ENCODE data around the gene PABPC1L2A. TPM values are rescaled to one million over a fixed set of nuclear protein-coding genes. Genes with fewer than 3 reads are reported as not detected.
"Not testable (repeated sequence)": the region's sequence is repeated elsewhere in the genome, so short reads cannot be mapped to it uniquely, and the experiment has no call there.

The PABPC1L2A gene
- total and polyA plus RNA-seq, 4 donors = not detected

DNA sequence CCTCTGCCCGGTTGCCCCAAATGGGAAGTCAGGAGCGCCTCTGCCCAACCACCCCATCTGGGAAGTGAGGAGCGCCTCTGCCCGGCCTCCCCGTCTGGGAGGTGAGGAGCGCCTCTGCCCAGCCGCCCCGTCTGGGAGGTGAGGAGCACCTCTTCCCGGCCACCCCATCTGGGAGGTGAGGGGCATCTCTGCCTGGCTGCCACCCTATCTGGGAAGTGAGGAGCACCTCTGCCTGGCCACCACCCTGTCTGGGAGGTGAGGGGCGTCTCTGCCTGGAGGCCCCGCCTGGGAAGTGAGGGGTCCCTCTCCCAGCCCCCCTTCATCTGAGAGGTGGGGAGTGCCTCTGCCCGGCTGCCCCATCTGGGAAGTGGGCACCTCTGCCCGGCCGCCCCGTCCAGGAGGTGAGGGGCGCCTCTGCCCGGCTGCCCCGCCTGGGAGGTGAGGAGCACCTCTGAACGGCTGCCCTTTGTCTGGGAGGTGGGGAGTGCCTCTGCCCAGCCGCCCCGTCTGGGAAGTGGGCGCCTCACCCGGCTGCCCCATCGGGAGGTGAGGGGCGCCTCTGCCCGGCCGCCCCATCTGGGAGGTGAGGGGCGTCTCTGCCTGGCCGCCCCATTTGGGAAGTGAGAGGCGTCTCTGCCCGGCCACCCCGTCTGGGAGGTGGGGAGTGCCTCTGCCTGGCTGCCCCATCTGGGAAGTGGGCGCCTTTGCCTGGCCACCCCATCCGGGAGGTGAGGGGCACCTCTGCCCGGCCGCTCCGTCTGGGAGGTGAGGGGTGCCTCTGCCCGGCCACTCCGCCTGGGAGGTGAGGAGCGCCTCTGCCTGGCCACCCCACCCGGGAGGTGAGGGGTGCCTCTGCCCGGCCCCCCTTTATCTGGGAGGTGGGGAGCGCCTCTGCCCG is 10.6 kb downstream of the PABPC1L2A start:
- Histone ChIP-seq H3K9me3 (ENCODE audit: control insufficient read depth in 4 of 4, low read length in 3 of 4) (no peaks in the 10 kb centered on the region), H3K9ac (ENCODE audit: low read depth in 1 of 2, low read length in 2 of 2) (no peak overlapping the region), H3K27ac (ENCODE audit: low read depth in 1 of 2, low read length in 2 of 2) (no peak overlapping the region), H3K4me1 (ENCODE audit: control insufficient read depth in 4 of 4, insufficient read depth in 4 of 4, low read length in 3 of 4) (no peaks in the 10 kb centered on the region), H3K27me3 (ENCODE audit: control insufficient read depth in 4 of 4, insufficient read depth in 4 of 4, low read length in 3 of 4) (no peaks in the 10 kb centered on the region), H3K36me3 (ENCODE audit: control insufficient read depth in 4 of 4, insufficient read depth in 3 of 4, low read depth in 1 of 4, low read length in 3 of 4) (no peaks in the 10 kb centered on the region), H3K4me3 (ENCODE audit: low read depth in 1 of 3, low read length in 3 of 3) (no peak overlapping the region)
- 96% methylated on average over 44 of the region's 44 CpGs for WGBS
- no peak for DNase-seq (ENCODE audit: low spot score)
- TF ChIP-seq FOXA2 (IDR thresholded peaks at IDR 0.05) (no peak), HNF4A (conservative IDR thresholded peaks at IDR 0.05) (no peak), FOXA1 (IDR thresholded peaks at IDR 0.05) (no peak), YY1 (IDR thresholded peaks at IDR 0.05) (no peak), RAD21 (IDR thresholded peaks at IDR 0.05) (no peak), EGR1 (IDR thresholded peaks at IDR 0.05; ENCODE audit: low read depth in 2 of 2) (no peak), JUND (IDR thresholded peaks at IDR 0.05) (no peak), GABPA (IDR thresholded peaks at IDR 0.05 in 1 of 2, conservative IDR thresholded peaks at IDR 0.05 in 1 of 2) (no peak), RXRA (IDR thresholded peaks at IDR 0.05) (no peak), NR2F2 (IDR thresholded peaks at IDR 0.05) (no peak), SP1 (IDR thresholded peaks at IDR 0.05) (no peak), HNF4G (IDR thresholded peaks at IDR 0.05) (no peak), TAF1 (conservative IDR thresholded peaks at IDR 0.05) (no peak)
- TF ChIP-seq, protein P1, sequence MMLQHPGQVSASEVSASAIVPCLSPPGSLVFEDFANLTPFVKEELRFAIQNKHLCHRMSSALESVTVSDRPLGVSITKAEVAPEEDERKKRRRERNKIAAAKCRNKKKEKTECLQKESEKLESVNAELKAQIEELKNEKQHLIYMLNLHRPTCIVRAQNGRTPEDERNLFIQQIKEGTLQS (IDR thresholded peaks at IDR 0.05) = no peak
- TF ChIP-seq, protein P2, sequence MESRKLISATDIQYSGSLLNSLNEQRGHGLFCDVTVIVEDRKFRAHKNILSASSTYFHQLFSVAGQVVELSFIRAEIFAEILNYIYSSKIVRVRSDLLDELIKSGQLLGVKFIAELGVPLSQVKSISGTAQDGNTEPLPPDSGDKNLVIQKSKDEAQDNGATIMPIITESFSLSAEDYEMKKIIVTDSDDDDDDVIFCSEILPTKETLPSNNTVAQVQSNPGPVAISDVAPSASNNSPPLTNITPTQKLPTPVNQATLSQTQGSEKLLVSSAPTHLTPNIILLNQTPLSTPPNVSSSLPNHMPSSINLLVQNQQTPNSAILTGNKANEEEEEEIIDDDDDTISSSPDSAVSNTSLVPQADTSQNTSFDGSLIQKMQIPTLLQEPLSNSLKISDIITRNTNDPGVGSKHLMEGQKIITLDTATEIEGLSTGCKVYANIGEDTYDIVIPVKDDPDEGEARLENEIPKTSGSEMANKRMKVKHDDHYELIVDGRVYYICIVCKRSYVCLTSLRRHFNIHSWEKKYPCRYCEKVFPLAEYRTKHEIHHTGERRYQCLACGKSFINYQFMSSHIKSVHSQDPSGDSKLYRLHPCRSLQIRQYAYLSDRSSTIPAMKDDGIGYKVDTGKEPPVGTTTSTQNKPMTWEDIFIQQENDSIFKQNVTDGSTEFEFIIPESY (IDR thresholded peaks at IDR 0.05) = no peak
- TF ChIP-seq, protein P3, sequence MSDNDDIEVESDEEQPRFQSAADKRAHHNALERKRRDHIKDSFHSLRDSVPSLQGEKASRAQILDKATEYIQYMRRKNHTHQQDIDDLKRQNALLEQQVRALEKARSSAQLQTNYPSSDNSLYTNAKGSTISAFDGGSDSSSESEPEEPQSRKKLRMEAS (IDR thresholded peaks at IDR 0.05) = no peak
- TF ChIP-seq, protein P4, sequence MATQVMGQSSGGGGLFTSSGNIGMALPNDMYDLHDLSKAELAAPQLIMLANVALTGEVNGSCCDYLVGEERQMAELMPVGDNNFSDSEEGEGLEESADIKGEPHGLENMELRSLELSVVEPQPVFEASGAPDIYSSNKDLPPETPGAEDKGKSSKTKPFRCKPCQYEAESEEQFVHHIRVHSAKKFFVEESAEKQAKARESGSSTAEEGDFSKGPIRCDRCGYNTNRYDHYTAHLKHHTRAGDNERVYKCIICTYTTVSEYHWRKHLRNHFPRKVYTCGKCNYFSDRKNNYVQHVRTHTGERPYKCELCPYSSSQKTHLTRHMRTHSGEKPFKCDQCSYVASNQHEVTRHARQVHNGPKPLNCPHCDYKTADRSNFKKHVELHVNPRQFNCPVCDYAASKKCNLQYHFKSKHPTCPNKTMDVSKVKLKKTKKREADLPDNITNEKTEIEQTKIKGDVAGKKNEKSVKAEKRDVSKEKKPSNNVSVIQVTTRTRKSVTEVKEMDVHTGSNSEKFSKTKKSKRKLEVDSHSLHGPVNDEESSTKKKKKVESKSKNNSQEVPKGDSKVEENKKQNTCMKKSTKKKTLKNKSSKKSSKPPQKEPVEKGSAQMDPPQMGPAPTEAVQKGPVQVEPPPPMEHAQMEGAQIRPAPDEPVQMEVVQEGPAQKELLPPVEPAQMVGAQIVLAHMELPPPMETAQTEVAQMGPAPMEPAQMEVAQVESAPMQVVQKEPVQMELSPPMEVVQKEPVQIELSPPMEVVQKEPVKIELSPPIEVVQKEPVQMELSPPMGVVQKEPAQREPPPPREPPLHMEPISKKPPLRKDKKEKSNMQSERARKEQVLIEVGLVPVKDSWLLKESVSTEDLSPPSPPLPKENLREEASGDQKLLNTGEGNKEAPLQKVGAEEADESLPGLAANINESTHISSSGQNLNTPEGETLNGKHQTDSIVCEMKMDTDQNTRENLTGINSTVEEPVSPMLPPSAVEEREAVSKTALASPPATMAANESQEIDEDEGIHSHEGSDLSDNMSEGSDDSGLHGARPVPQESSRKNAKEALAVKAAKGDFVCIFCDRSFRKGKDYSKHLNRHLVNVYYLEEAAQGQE (IDR thresholded peaks at IDR 0.05) = no peak
- TF ChIP-seq, protein P5, sequence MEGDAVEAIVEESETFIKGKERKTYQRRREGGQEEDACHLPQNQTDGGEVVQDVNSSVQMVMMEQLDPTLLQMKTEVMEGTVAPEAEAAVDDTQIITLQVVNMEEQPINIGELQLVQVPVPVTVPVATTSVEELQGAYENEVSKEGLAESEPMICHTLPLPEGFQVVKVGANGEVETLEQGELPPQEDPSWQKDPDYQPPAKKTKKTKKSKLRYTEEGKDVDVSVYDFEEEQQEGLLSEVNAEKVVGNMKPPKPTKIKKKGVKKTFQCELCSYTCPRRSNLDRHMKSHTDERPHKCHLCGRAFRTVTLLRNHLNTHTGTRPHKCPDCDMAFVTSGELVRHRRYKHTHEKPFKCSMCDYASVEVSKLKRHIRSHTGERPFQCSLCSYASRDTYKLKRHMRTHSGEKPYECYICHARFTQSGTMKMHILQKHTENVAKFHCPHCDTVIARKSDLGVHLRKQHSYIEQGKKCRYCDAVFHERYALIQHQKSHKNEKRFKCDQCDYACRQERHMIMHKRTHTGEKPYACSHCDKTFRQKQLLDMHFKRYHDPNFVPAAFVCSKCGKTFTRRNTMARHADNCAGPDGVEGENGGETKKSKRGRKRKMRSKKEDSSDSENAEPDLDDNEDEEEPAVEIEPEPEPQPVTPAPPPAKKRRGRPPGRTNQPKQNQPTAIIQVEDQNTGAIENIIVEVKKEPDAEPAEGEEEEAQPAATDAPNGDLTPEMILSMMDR (IDR thresholded peaks at IDR 0.05; ENCODE audit: low read depth, low read length, missing input control) = no peak

DNA sequence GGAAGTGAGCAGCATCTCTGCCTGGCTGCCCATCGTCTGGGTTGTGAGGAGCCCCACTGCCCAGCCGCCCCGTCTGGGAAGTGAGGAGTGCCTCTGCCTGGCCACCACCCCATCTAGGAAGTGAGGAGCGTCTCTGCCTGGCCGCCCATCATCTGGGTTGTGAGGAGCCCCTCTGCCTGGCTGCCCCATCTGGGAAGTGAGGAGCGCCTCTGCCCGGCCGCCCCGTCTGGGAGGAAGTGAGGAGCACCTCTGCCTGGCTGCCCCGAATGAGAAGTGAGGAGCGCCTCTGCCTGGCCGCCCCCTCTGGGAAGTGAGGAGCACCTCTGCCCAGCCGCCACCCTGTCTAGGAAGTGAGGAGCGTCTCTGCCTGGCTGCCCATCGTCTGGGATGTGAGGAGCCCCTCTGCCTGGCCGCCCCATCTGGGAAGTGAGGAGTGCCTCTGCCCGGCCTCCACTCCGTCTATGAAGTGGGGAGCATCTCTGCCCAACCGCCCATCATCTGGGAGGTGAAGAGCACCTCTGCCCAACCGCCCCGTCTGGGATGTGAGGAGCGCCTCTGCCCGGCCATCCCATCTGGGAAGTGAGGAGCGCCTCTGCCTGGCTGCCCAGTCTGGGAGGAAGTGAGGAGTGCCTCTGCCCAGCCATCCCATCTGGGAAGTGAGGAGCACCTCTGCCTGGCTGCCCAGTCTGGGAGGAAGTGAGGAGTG is 11.4 kb downstream of the PABPC1L2A start:
- not testable (repeated sequence) for H3K9me3 ChIP-seq (ENCODE audit: control insufficient read depth in 4 of 4, low read length in 3 of 4); H3K27ac ChIP-seq (ENCODE audit: low read depth in 1 of 2, low read length in 2 of 2); H3K27me3 ChIP-seq (ENCODE audit: control insufficient read depth in 4 of 4, insufficient read depth in 4 of 4, low read length in 3 of 4); H3K36me3 ChIP-seq (ENCODE audit: control insufficient read depth in 4 of 4, insufficient read depth in 3 of 4, low read depth in 1 of 4, low read length in 3 of 4); DNase-seq (ENCODE audit: low spot score); H3K4me3 ChIP-seq (ENCODE audit: low read depth in 1 of 3, low read length in 3 of 3); H3K9ac ChIP-seq (ENCODE audit: low read depth in 1 of 2, low read length in 2 of 2); H3K4me1 ChIP-seq (ENCODE audit: control insufficient read depth in 4 of 4, insufficient read depth in 4 of 4, low read length in 3 of 4)
- 93% methylated on average over 24 of the region's 24 CpGs for WGBS

Measured in liver (tissue), 9 donors.